Astrocyte of the spinal cord (primary cell): ENCODE measurements around the gene RABGAP1.
"Not testable (repeated sequence)": the region's sequence is repeated elsewhere in the genome, so short reads cannot be mapped to it uniquely, and the experiment has no call there.

Source experiments
- DNase-seq: peaks from one replicate; pipeline ENCODE4 v3.0.0; 2011; ENCODE audit warnings: low read depth, low spot score
- H3K4me3 ChIP-seq: 2 replicates; pipeline ENCODE4 v1.5.1; 2011; ENCODE audit warnings: low read depth, mild to moderate bottlenecking, low read length, moderate library complexity
- in situ Hi-C: cut with HindIII; loops from 2 replicates; pipeline ENCODE4 v1.10.0; 2017; ENCODE audit warnings: low sequenced_read_pairs
- TF ChIP-seq, protein P1 (sequence below): IDR thresholded peaks from 2 replicates; pipeline ENCODE4 v1.5.1; 2012; ENCODE audit warnings: low read depth, mild to moderate bottlenecking, low read length, inconsistent platforms

The RABGAP1 gene

GRCh38 chr9:122940749-122941581 lies at the start of gene RABGAP1:
RABGAP1 (plus strand) TSS chr9:122941020; CDS start chr9:122957060, 16,040 bp downstream.
- H3K4me3 ChIP-seq = peak within 1 kb of the TSS; percentile 97
- in situ Hi-C loops = no loop called here
- TF ChIP-seq, protein P1, sequence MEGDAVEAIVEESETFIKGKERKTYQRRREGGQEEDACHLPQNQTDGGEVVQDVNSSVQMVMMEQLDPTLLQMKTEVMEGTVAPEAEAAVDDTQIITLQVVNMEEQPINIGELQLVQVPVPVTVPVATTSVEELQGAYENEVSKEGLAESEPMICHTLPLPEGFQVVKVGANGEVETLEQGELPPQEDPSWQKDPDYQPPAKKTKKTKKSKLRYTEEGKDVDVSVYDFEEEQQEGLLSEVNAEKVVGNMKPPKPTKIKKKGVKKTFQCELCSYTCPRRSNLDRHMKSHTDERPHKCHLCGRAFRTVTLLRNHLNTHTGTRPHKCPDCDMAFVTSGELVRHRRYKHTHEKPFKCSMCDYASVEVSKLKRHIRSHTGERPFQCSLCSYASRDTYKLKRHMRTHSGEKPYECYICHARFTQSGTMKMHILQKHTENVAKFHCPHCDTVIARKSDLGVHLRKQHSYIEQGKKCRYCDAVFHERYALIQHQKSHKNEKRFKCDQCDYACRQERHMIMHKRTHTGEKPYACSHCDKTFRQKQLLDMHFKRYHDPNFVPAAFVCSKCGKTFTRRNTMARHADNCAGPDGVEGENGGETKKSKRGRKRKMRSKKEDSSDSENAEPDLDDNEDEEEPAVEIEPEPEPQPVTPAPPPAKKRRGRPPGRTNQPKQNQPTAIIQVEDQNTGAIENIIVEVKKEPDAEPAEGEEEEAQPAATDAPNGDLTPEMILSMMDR = no peak
- peak; percentile 99 for DNase-seq

GRCh38 chr9:122897969-122898368 lies 42.9 kb upstream of the RABGAP1 start:
- H3K4me3 ChIP-seq = no peak overlapping the region

DNA sequence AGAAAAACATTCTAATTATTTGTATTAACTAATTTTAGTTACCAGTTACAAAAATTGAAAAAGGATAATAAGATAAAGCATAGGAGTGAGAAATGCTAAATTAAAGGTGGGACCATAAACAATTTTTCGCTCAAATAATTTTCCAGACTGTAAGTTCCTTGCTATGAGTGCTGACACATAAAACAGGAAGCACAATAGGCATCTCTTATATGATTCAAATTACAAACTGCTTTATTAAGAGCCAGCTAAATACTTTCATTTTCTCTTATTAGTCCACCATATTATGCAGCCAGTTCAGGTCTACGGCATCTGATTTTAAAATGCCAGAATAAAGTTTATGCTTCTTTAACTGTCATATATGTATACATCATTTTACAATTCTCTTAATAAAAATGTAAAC lies 40.0 kb upstream of the RABGAP1 start:
- in situ Hi-C loops = no loop called here
- H3K4me3 ChIP-seq = no peak overlapping the region
- DNase-seq = peak; percentile 33
- TF ChIP-seq, protein P1 = no peak

More at GRCh38 chr9:122897969-122898368, 42.9 kb upstream of the RABGAP1 start:
- no peak for DNase-seq
- TF ChIP-seq, protein P1 = no peak
- in situ Hi-C loops = no loop called here

DNA sequence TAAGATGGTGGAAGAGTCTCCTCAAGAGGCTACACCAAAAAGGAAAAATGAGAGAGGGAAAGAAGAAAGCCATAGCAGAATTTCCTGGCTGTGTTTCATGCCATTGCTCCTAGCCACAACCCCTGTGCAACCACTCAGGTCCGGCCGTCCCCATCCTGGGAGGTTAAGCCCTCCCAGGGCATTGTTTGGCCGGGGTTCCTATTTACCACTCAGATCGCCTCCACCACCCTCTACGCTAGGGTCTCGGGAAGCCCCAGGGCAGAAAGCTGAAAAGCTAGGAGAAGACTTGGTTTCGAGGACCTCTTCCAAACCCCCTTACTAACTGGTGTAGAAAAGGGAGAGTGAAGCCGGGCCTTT lies 36.4 kb upstream of the RABGAP1 start:
- in situ Hi-C loops = no loop called here
- DNase-seq = peak; percentile 46
- TF ChIP-seq, protein P1 = no peak
- peak overlapping the region; percentile 85 for H3K4me3 ChIP-seq

- TF ChIP-seq, protein P1 = no peak
- in situ Hi-C loops = no loop called here
- H3K4me3 ChIP-seq = peak within 1 kb of the TSS; percentile 85
- peak; percentile 100 for DNase-seq
These were observed 35.8 kb upstream of the RABGAP1 start, which contains the start of gene RC3H2 for GRCh38 chr9:122904823-122905710. RC3H2 (minus strand) TSS chr9:122905359; CDS start chr9:122897509, 7,850 bp downstream.

- DNase-seq, in situ Hi-C loops: not testable (repeated sequence)
These were observed 34.7 kb upstream of the RABGAP1 start for GRCh38 chr9:122906122-122906521.

More at GRCh38 chr9:122906122-122906521, 34.7 kb upstream of the RABGAP1 start:
- not testable (repeated sequence) for H3K4me3 ChIP-seq
